Heart right ventricle (tissue), 16 donors: ENCODE data around the gene HTRA3. TPM values are rescaled to one million over a fixed set of nuclear protein-coding genes. Genes with fewer than 3 reads are reported as not detected.

Experiments
- ATAC-seq, 8 donors: fragments of 200-7000 bp; cut with Tn5 transposase; one replicate each; pipeline ENCODE4 v1.9.1; 2020; ENCODE audit warnings: mild to moderate bottlenecking in 8 of 8, moderate library complexity in 8 of 8, moderate number of reproducible peaks in 1 of 8
- DNase-seq, 2 donors: peaks; one replicate each; pipeline ENCODE4 v3.0.0-alpha.2; 2020
- H3K27ac ChIP-seq, 10 donors: fragments of 200-600 bp; sonication (generic) in 2 of 10; one replicate each; pipeline versions ENCODE4 v1.5.0 to v1.8.0; 2020 to 2022; ENCODE audit warnings: mild to moderate bottlenecking in 3 of 10
- H3K27me3 ChIP-seq, 7 donors: fragments of 200-600 bp; one replicate each; pipeline ENCODE4 v1.8.0; 2021 to 2022; ENCODE audit warnings: mild to moderate bottlenecking in 2 of 7
- H3K36me3 ChIP-seq, 9 donors: fragments of 200-600 bp; sonication (generic) in 1 of 9; one replicate each; pipeline versions ENCODE4 v1.5.0 to v1.8.0; 2020 to 2022; ENCODE audit warnings: mild to moderate bottlenecking in 2 of 9
- H3K4me1 ChIP-seq, 9 donors: fragments of 200-600 bp; sonication (generic) in 1 of 9; one replicate each; pipeline versions ENCODE4 v1.5.0 to v1.8.0; 2020 to 2022; ENCODE audit warnings: mild to moderate bottlenecking in 4 of 9
- H3K4me3 ChIP-seq, 10 donors: fragments of 200-600 bp; sonication (generic) in 2 of 10; one replicate each; pipeline versions ENCODE4 v1.5.0 to v1.8.0; 2020 to 2022; ENCODE audit warnings: mild to moderate bottlenecking in 7 of 10, moderate library complexity in 2 of 10
- H3K9me3 ChIP-seq, 11 donors: fragments of 200-600 bp in 10 of 11; sonication (generic) in 2 of 11; one replicate each; pipeline versions ENCODE4 v1.5.0 to v1.8.0; 2013 to 2022; ENCODE audit warnings: mild to moderate bottlenecking in 2 of 11, control low read depth in 1 of 11, moderate library complexity in 1 of 11
- WGBS, 2 donors: extraction: QIAGEN DNeasy Blood & Tissue Kit; methylation state at CpG; one replicate each; pipeline ENCODE4 v1.1.7; 2013; ENCODE audit warnings: inconsistent platforms in 1 of 2; 5-methylcytosine and 5-hydroxymethylcytosine counted together
- intact Hi-C, 10 donors: fragments of 100-400 bp; cut with DNase I; formaldehyde crosslinking; loops; one replicate each; pipeline versions ENCODE4 v1.11.1 to v1.14.2; 2022
- polyA plus RNA-seq, 2 donors: library from polyadenylated mRNA; stranded (reverse); fragments of 200-250 nt; gene quantifications; one replicate each; pipeline ENCODE4 v1.2.3, GENCODE V29; 2013
- total RNA-seq, 10 donors: library from RNA; stranded (reverse); fragmentation: NEBNext Ultra II Directional in 3 of 10; extraction: Animal tissue kit (Norgen Biotek cat#: 25700) in 3 of 10; gene quantifications; one replicate each; pipeline versions ENCODE4 v1.2.1 to v1.2.4, GENCODE V29; 2021 to 2023
- TF ChIP-seq, protein P1 (sequence below), 9 donors: fragments of 200-600 bp; sonication (generic) in 2 of 9; IDR thresholded peaks; one replicate each; pipeline versions ENCODE4 v1.5.0 to v1.8.0; 2021 to 2022; ENCODE audit warnings: antibody characterized with exemption in 9 of 9, mild to moderate bottlenecking in 5 of 9, moderate library complexity in 1 of 9
- donor health status: Arrhythmogenic right ventricular cardiomyopathy.
- donor health status: ischemic (EF 13 %, LVEDD 7.1; RV severe dilation, severe dysfunction).
- donor health status: healthy with polysubstance abuse.
- donor health status: DM: no; HTN: yes; CAD: no.
- donor health status: DM: no; HTN: no; CAD: no.
- donor health status: ischemic (EF 25% LVEDD 6.9; RV normal size, moderate dysfunction).
- donor health status: ischemic (EF 25% LVEDD 5.7; RV mildly dilated, moderate dysfunction).
- donor health status: healthy.
- donor health status: DM: yes; HTN: yes; CAD: no.
- donor health status: Ischemic cardiomyopathy.
- donor health status: ischemic (EF 35%, LVEDD 5.7; RV mildly dilated, moderate dysfunction).
- donor health status: nonischemic (EF 11% LVEDD 7.7; RV severe dilation, severe dysfunction).
- donor health status: DM: yes; HTN: yes; CAD: no.
- donor health status: PGD.
- donor health status: ischemic (EF 29% LVEDD 5.4; RV normal size, mild dysfunction).
- donor health status: nonischemic (EF 23%, LVEDD 6.1; RV moderate dilation, normal function).

Gene HTRA3
- total and polyA plus RNA-seq, 12 donors: 20.2 to 82.5 (median 54.2) TPM

DNA sequence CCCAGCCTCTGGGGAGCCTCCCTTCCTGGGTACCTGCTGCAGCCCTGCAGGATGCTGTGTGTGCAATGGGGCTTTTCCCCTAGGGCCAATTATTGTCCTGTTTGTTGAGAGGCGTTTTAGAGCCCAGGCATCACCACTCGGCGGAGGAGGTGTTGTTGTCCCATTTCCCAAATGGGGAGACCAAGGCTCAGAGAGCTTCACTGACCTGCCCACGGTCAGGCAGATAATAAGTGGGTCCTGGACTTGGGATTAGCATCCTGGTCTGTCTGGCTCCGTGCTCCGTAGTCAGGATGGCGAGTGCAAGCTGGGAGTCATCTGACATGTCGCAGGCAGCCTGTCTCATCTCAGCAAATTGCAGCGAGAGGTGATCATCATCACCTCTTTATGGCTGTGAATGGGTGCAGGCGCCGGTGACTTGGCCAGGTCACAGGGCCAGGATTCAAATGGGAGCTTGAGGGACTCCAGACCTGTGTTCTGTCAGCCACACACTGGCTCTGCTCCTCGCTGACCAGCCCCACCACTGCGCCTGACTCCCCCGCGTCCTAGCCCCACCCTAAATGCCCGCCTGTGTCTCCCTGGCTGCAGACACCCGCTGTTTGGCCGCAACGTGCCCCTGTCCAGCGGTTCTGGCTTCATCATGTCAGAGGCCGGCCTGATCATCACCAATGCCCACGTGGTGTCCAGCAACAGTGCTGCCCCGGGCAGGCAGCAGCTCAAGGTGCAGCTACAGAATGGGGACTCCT is 16.6 kb downstream of the HTRA3 start:
- ATAC-seq: peak; percentile 60 to 87 (median 82)

DNA sequence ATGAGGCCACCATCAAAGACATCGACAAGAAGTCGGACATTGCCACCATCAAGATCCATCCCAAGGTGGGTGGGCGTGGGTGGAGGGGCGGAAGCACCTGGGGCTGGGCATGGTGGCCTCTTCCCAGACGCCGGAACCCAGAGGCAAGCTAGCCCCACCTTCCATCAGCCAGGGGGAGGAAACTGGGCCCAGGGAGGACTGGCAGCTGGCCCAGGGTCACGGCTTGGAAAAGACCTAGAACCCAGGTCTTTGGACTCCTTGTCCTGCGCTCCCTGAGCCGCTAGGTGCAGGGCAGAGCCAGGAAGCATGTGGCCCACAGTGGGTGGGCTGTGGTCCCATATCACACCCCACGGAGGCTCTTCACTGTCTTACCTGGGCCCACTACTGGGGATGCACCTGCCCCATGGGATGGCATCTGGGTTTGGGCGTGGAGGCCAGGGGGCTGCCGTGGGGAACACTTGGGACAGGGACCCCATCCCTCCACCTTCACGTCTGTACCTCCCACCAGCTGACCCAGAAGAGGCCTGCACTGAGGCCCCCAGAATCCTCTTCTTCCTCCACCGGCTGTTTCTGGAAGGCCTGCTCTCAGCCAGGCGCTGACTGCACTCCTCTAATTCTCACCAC is 17.3 kb downstream of the HTRA3 start:
- intact Hi-C loops: no loop called here
- DNase-seq (peak in 1 of 2 donors; percentile 18), ATAC-seq (peak in 1 of 8 donors; percentile 4)
- no peaks in the 10 kb centered on the region for H3K27me3 ChIP-seq
- no peak overlapping the region for H3K4me3 ChIP-seq
- H3K4me1 ChIP-seq: peaks cover 4 to 31% (median 22%) of the 10 kb centered on the region in 9 donors
- WGBS, 2 donors: 80 to 84% methylated on average over 15 of the region's 15 CpGs
- H3K27ac ChIP-seq: peak overlapping the region in 5 of 10 donors; percentile 35 to 73 (median 44)
- no peaks in the 10 kb centered on the region for H3K9me3 ChIP-seq
- TF ChIP-seq, protein P1, sequence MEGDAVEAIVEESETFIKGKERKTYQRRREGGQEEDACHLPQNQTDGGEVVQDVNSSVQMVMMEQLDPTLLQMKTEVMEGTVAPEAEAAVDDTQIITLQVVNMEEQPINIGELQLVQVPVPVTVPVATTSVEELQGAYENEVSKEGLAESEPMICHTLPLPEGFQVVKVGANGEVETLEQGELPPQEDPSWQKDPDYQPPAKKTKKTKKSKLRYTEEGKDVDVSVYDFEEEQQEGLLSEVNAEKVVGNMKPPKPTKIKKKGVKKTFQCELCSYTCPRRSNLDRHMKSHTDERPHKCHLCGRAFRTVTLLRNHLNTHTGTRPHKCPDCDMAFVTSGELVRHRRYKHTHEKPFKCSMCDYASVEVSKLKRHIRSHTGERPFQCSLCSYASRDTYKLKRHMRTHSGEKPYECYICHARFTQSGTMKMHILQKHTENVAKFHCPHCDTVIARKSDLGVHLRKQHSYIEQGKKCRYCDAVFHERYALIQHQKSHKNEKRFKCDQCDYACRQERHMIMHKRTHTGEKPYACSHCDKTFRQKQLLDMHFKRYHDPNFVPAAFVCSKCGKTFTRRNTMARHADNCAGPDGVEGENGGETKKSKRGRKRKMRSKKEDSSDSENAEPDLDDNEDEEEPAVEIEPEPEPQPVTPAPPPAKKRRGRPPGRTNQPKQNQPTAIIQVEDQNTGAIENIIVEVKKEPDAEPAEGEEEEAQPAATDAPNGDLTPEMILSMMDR (IDR thresholded peaks at IDR 0.05): no peak
- H3K36me3 ChIP-seq: peaks cover 0 to 57% (median 0%) of the 10 kb centered on the region in 9 donors

More for the DNA sequence above, 16.6 kb downstream of the HTRA3 start:
- intact Hi-C loops: no loop called here
- TF ChIP-seq, protein P1 (IDR thresholded peaks at IDR 0.05): no peak
- Histone ChIP-seq H3K36me3 (peaks cover 0 to 50% (median 0%) of the 10 kb centered on the region in 9 donors), H3K4me1 (peaks cover 8 to 38% (median 24%) of the 10 kb centered on the region in 9 donors), H3K27ac (peak overlapping the region in 7 of 10 donors; percentile 35 to 76 (median 61)), H3K9me3 (no peaks in the 10 kb centered on the region), H3K27me3 (no peaks in the 10 kb centered on the region), H3K4me3 (no peak overlapping the region)
- DNase-seq: peak; percentile 74
- 53 to 64% methylated on average over 23 of the region's 23 CpGs for WGBS, 2 donors

DNA sequence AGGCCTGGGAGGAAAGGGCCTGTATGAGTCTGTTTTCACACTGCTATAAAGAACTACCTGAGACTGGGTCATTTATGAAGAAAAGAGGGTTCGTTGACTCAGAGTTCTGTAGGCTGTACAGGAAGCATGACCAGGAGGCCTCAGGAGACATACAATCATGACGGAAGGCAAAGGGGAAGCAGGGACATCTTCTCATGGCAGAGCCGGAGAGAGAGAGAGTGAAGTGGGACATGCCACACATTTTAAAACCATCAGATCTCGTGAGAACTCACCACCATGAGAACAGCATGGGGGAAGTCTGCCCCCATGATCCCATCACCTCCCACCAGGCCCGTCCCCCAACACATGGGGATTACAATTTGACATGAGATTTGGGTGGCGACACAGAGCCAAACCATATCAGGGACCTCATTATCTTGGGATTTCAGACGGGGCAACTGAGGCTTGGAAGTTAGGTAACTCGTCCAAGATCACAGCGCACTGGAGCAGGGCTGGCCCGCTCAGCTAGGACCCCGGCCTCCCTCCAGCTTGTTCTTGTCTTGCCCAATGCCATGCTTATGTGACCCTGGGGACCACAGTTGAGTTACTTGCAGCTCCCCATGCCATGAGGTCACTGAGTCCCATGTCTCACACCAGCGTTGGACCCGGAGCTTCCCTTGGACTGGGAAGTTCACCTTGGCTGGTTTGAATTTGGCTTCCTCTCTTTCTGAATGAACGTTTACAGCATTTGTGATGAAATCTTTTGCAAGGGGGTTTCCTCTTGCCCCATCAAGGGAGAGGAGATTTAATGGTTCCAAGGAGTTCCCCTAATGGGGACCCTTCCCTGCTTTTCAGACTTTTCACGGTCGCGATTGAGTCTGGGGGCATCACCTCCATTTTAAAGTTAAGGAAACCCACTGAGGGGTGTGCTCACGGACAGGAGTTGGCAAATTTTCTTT is 18.1 kb downstream of the HTRA3 start:
- no peak for ATAC-seq
- Histone ChIP-seq H3K36me3 (peaks cover 0 to 62% (median 0%) of the 10 kb centered on the region in 9 donors), H3K27me3 (no peaks in the 10 kb centered on the region), H3K4me1 (peaks cover 2 to 27% (median 15%) of the 10 kb centered on the region in 9 donors), H3K27ac (peak overlapping the region in 2 of 10 donors; percentile 35 to 61), H3K4me3 (no peak overlapping the region), H3K9me3 (no peaks in the 10 kb centered on the region)
- TF ChIP-seq, protein P1 (IDR thresholded peaks at IDR 0.05): no peak
- intact Hi-C loops: no loop called here
- 84 to 91% methylated on average over 18 of the region's 18 CpGs for WGBS, 2 donors
- DNase-seq: no peak
